Endothelial cell of umbilical vein (primary cell): Measurements from ENCODE around the gene TCEAL4.

Experiments used
- CTCF ChIP-seq, 2 donors: IDR thresholded peaks; 1 replicate in 1 of 2; 2 replicates in 1 of 2; pipeline ENCODE4 v1.5.1; 2011; ENCODE audit warnings: low read length in 2 of 2, mild to moderate bottlenecking in 2 of 2, moderate library complexity in 2 of 2, control low read depth in 1 of 2, inconsistent platforms in 1 of 2, low read depth in 1 of 2; ENCODE audit not compliant: insufficient read depth in 1 of 2; ENCODE audit errors: extremely low read depth in 1 of 2
- EZH2 ChIP-seq: IDR thresholded peaks from 2 replicates; pipeline ENCODE4 v1.6.1; 2012; ENCODE audit warnings: borderline replicate concordance, low read depth, mild to moderate bottlenecking, moderate library complexity, low read length, inconsistent platforms; ENCODE audit not compliant: severe bottlenecking
- POLR2A ChIP-seq: IDR thresholded peaks from 2 replicates; pipeline ENCODE4 v1.6.1; 2012; ENCODE audit warnings: low read depth, mild to moderate bottlenecking, control low read depth, low read length

GRCh38 chrX:103586314-103586646 lies 965 bp downstream of the TCEAL4 start:
- TF ChIP-seq CTCF (IDR thresholded peaks at IDR 0.05; ENCODE audit: extremely low read depth in 1 of 2, insufficient read depth in 1 of 2, low read depth in 1 of 2, low read length in 2 of 2) (no peak), EZH2 (no peak), POLR2A (no peak)
